HG03196 (cell line): ENCODE data around the gene IP6K3.

Experiments
- ATAC-seq: cut with Tn5 transposase; IDR thresholded peaks from one replicate; pipeline ENCODE4 v1.9.1; 2021; ENCODE audit not compliant: unreplicated experiment

Gene IP6K3

GRCh38 chr6:33761922-33762629, 15.4 kb upstream of the IP6K3 start:
- no peak for ATAC-seq

GRCh38 chr6:33761581-33761921, 14.8 kb upstream of the IP6K3 start:
- ATAC-seq, result no peak

GRCh38 chr6:33759887-33760629, 13.4 kb upstream of the IP6K3 start:
- ATAC-seq, result no peak

- no peak for ATAC-seq
Measured at GRCh38 chr6:33758815-33759216, 12.1 kb upstream of the IP6K3 start.

GRCh38 chr6:33757906-33758305, 11.2 kb upstream of the IP6K3 start:
- no peak for ATAC-seq

GRCh38 chr6:33757113-33757512, 10.4 kb upstream of the IP6K3 start:
- no peak for ATAC-seq

GRCh38 chr6:33756211-33756954, 9.7 kb upstream of the IP6K3 start:
- no peak for ATAC-seq

GRCh38 chr6:33755070-33755869, 8.6 kb upstream of the IP6K3 start:
- no peak for ATAC-seq

GRCh38 chr6:33754222-33754621, 7.5 kb upstream of the IP6K3 start:
- no peak for ATAC-seq

GRCh38 chr6:33752646-33753015, 5.9 kb upstream of the IP6K3 start:
- ATAC-seq, result no peak

GRCh38 chr6:33751771-33752645, 5.3 kb upstream of the IP6K3 start:
- ATAC-seq, result no peak

- ATAC-seq, result no peak
Measured at GRCh38 chr6:33750244-33750991, 3.7 kb upstream of the IP6K3 start.

GRCh38 chr6:33749401-33749800, 2.7 kb upstream of the IP6K3 start:
- no peak for ATAC-seq

GRCh38 chr6:33748841-33749240, 2.1 kb upstream of the IP6K3 start:
- no peak for ATAC-seq

- no peak for ATAC-seq
Measured at GRCh38 chr6:33747823-33748222, 1.1 kb upstream of the IP6K3 start.

GRCh38 chr6:33746036-33746600, 587 bp downstream of the IP6K3 start:
- no peak for ATAC-seq

- ATAC-seq, result no peak
Measured at GRCh38 chr6:33745548-33745947, 1.2 kb downstream of the IP6K3 start.

- ATAC-seq, result no peak
Measured at GRCh38 chr6:33744895-33745546, 1.7 kb downstream of the IP6K3 start.
